VCaP (cell line): ENCODE measurements around the gene LIN28B.
"Not testable (repeated sequence)": the region's sequence is repeated elsewhere in the genome, so short reads cannot be mapped to it uniquely, and the experiment has no call there.

Experiments used
- H3K27ac ChIP-seq: fragments of 450-650 bp; 2 replicates; pipeline ENCODE4 v1.5.1; 2017
- CTCF ChIP-seq: fragments of 450-650 bp; conservative IDR thresholded peaks from 2 replicates; pipeline ENCODE4 v1.5.1; 2017; ENCODE audit warnings: mild to moderate bottlenecking, moderate library complexity

Gene LIN28B

DNA sequence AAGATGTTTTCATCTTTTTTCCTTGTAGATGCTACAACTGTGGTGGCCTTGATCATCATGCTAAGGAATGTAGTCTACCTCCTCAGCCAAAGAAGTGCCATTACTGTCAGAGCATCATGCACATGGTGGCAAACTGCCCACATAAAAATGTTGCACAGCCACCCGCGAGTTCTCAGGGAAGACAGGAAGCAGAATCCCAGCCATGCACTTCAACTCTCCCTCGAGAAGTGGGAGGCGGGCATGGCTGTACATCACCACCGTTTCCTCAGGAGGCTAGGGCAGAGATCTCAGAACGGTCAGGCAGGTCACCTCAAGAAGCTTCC is 121.4 kb downstream of the LIN28B start:
- TF ChIP-seq CTCF = no peak
- no peak overlapping the region for H3K27ac ChIP-seq

DNA sequence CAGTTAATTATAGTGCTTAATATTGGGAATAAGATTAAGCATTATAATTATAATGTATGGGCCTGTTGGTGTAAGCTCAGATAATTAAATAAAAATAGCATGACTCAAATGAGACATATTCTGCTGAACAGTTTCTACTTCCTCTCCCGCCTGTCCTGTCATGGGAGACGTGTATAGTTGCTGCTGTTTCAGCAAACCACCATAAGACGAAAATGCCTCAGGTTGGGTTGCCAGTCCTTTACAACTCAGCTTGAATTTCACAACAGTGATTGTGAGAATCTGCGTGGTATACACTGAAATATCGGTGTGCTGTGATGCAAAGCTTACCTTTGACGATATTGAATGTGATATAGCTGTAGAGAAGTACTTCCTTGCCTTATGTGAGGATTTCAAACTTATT is 123.4 kb downstream of the LIN28B start:
- H3K27ac ChIP-seq = no peak overlapping the region
- TF ChIP-seq CTCF = no peak

DNA sequence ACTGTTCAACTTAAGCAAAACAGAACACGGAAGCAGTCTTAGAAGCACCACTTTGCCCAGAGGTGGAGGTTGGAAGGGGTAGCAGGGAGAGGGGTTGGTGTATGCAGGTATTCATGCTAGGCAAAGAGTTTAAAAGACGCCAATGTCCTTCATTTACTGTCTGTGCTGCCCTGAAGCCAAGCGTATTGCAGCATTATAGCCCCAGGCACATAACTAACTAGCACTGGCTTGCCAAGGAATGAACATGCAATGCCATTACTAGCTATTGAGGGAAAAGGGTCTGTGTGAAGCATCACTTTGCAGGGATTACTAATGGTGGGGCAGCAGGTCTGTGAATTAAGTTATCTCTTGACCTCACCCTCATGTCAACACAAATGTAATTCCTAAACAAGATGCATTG is 124.8 kb downstream of the LIN28B start:
- not testable (repeated sequence) for H3K27ac ChIP-seq

GRCh38 chr6:105087571-105088211 is 130.8 kb downstream of the LIN28B start:
- H3K27ac ChIP-seq = no peak overlapping the region
- peak; percentile 89 for TF ChIP-seq CTCF

DNA sequence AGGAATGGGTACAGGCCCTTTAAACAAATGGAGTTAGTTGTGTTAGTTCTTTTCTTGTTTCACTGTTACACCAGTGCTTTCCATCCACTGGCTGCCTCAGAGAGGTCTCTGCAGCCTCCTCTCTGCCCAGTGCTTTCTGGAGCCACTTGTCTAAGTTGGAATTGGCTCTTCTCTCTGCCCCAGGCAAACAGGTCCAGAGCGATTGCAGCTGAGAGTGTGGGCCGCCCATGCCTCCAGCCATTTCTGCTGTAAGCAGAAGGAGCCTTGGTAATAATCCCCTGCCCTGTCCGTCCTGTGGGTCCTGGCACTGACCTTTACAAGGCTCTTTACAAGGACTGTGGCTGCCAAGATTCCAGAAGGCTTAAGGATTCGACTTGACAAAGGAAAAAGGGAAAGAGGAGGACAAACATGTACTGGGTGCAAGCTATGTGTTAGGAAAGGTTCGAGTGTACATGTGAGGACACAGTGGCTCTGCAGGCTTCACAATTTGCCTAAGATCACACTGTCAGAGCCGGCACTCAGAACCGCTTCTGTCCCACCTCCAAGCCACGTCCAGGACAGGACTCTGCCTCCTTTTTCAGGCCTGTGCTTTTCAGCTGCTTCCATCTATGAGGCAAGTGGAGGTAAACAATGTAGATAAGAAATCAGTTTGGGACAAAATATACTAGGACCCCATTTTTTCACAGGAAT is 134.4 kb downstream of the LIN28B start:
- peak overlapping the region; percentile 77 for H3K27ac ChIP-seq
- TF ChIP-seq CTCF = no peak

- TF ChIP-seq CTCF = no peak
- H3K27ac ChIP-seq = no peak overlapping the region
Measured at GRCh38 chr6:105094133-105094640, 137.3 kb downstream of the LIN28B start.

DNA sequence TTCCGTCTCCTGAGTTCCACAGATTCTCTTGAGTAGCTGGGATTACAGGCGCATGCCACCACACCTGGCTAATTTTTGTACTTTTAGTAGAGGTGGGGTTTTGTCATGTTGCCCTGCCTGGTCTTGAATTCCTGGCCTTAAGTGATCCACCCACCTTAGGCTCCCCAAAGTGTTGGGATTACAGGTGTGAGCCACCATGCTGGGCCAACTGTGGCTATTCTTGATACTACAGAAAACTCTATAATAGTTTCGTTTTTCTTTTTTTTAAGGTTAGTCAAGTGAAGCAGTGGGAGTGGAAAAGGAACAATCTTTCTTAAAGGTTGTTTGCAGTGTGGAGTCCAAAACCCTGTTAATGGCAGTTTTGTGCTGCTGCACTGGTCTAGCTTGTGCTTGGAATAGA is 138.2 kb downstream of the LIN28B start:
- no peak for TF ChIP-seq CTCF
- no peak overlapping the region for H3K27ac ChIP-seq

- no peak overlapping the region for H3K27ac ChIP-seq
- no peak for TF ChIP-seq CTCF
Measured at GRCh38 chr6:105097288-105097687, 140.4 kb downstream of the LIN28B start.
